ENCODE results near the gene TDG. TPM values are rescaled to one million over a fixed set of nuclear protein-coding genes. Genes with fewer than 3 reads are reported as not detected.
A peak's percentile ranks its signal among the peaks of the same experiment; 100 is the strongest.

Gene TDG
- total and polyA plus RNA-seq, 10 of the 15 experiments (the other 5 are each of a cell fraction or from before 2014, with no cell fraction given), result 29.7 to 68.8 (median 51.2) TPM

DNA sequence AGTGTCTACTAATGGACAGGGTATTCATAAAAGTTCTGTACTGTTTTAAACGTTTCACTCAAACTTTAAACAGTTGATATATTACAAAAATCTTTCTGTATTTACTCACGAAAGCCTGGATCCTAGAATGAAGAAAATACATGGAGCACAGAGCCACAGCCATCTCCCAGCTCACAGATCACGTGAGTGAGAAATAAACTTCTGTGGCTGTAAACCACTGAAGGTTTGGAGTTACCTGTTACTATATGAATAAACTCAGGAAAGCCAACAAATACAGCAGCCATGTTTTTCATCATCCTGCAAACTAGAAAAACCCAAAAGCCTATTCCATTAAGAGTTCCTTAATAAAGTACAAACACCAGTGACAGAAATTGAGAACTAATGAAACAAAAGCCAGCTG lies 867 bp upstream of the TDG start:
- peaks cover 0 to 8% of the 10 kb centered on the region in 2 experiments; a peak in 2 of 4 replicates for H3K36me3 ChIP-seq (ENCODE audit: control insufficient read depth in 2 of 2, insufficient read depth in 2 of 2, low read length in 1 of 2)
- no peaks in the 10 kb centered on the region for H3K9me3 ChIP-seq (replicated peaks; ENCODE audit: control insufficient read depth, insufficient read depth, low read length)
- intact Hi-C loops (cut with micrococcal nuclease; ENCODE audit: unreplicated experiment), result loop anchor here (1.0 to 10.0 kb wide), 5 partner anchors 8 to 320 kb away; partner anchors contain the start of gene HSP90B1
- peak overlapping the region; percentile 77 for H2AFZ ChIP-seq (ENCODE audit: control insufficient read depth, low read depth, low read length)
- CTCF ChIA-PET, result interaction anchor here (1.0 to 5.6 kb wide), 8 partner anchors 9 to 144 kb away, joined by 3 to 33 read pairs (median 5); a partner anchor contains a TSS
- H4K20me1 ChIP-seq (ENCODE audit: control insufficient read depth, insufficient read depth), result no peaks in the 10 kb centered on the region
- ATAC-seq (no peak), FAIRE-seq (no peak), DNase-seq (ENCODE audit: low read depth, low spot score) (no peak)
- H3K4me2 ChIP-seq (ENCODE audit: control insufficient read depth, insufficient read depth), result peak overlapping the region; percentile 93
- peaks cover 10% of the 10 kb centered on the region for H3K4me1 ChIP-seq (ENCODE audit: control insufficient read depth, insufficient read depth, low read length)
- peak overlapping the region; percentile 94 for H3K27ac ChIP-seq (ENCODE audit: control insufficient read depth, insufficient read depth)
- RAD21 ChIA-PET (ENCODE audit: unreplicated experiment), result interaction anchor here (0.7 to 4.9 kb wide), 9 partner anchors 8 to 99 kb away, joined by 3 to 34 read pairs (median 8); partner anchors contain the start of gene HSP90B1
- SMC1A ChIA-PET (ENCODE audit: uncharacterized antibody, unreplicated experiment), result interaction anchor here (0.8 to 6.6 kb wide), 14 partner anchors 9 to 171 kb away, joined by 3 to 67 read pairs (median 8); partner anchors contain the start of gene HSP90B1
- no peaks in the 10 kb centered on the region for H3K27me3 ChIP-seq (replicated peaks in 1 of 2; ENCODE audit: control insufficient read depth in 2 of 2, insufficient read depth in 2 of 2, low read length in 1 of 2)
- H3K4me3 ChIP-seq, result peak overlapping the region; percentile 92
- no TSS peak for BruUV-seq (replicated peaks)
- 2% methylated on average over 3 of the region's 3 CpGs for WGBS (ENCODE audit: insufficient coverage, insufficient replicate concordance, low lambda C conversion rate, missing lambda C conversion rate)
- peak overlapping the region; percentile 95 for H3K9ac ChIP-seq (ENCODE audit: control insufficient read depth, insufficient read depth, low read length)
- POLR2A ChIA-PET, result interaction anchor here (0.6 to 4.9 kb wide), 11 partner anchors 9 to 172 kb away, joined by 3 to 52 read pairs (median 3); partner anchors contain the start of gene HSP90B1
- H3K79me2 ChIP-seq (ENCODE audit: control insufficient read depth, insufficient read depth, low read length), result peaks cover 59% of the 10 kb centered on the region
- in situ Hi-C loops (cut with MboI), result no loop called here
- TF ChIP-seq, protein P1, sequence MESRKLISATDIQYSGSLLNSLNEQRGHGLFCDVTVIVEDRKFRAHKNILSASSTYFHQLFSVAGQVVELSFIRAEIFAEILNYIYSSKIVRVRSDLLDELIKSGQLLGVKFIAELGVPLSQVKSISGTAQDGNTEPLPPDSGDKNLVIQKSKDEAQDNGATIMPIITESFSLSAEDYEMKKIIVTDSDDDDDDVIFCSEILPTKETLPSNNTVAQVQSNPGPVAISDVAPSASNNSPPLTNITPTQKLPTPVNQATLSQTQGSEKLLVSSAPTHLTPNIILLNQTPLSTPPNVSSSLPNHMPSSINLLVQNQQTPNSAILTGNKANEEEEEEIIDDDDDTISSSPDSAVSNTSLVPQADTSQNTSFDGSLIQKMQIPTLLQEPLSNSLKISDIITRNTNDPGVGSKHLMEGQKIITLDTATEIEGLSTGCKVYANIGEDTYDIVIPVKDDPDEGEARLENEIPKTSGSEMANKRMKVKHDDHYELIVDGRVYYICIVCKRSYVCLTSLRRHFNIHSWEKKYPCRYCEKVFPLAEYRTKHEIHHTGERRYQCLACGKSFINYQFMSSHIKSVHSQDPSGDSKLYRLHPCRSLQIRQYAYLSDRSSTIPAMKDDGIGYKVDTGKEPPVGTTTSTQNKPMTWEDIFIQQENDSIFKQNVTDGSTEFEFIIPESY (IDR thresholded peaks at IDR 0.05), result no peak
- TF ChIP-seq RAD21 (IDR thresholded peaks at IDR 0.05; ENCODE audit: insufficient read depth, low read depth, low read length) (no peak), TARDBP (IDR thresholded peaks at IDR 0.05; ENCODE audit: borderline replicate concordance) (no peak), PAX5 (IDR thresholded peaks at IDR 0.05; ENCODE audit: borderline replicate concordance, low read depth, low read length) (no peak), RCOR1 (conservative IDR thresholded peaks at IDR 0.05; ENCODE audit: low read depth, low read length) (0 out of 2 replicates have a peak, but pooled peaks have one; percentile 16), DPF2 (IDR thresholded peaks at IDR 0.05) (no peak), CHD4 (IDR thresholded peaks at IDR 0.05) (no peak), NFYB (IDR thresholded peaks at IDR 0.05; ENCODE audit: insufficient read depth, low read depth, low read length) (no peak), TCF7 (IDR thresholded peaks at IDR 0.05; ENCODE audit: borderline replicate concordance) (no peak), BHLHE40 (IDR thresholded peaks at IDR 0.05; ENCODE audit: borderline replicate concordance in 1 of 2, low read depth in 2 of 2, low read length in 1 of 2) (peak; percentile 63 to 64; a peak in 2 of 4 replicates)
- TF ChIP-seq, protein P2, sequence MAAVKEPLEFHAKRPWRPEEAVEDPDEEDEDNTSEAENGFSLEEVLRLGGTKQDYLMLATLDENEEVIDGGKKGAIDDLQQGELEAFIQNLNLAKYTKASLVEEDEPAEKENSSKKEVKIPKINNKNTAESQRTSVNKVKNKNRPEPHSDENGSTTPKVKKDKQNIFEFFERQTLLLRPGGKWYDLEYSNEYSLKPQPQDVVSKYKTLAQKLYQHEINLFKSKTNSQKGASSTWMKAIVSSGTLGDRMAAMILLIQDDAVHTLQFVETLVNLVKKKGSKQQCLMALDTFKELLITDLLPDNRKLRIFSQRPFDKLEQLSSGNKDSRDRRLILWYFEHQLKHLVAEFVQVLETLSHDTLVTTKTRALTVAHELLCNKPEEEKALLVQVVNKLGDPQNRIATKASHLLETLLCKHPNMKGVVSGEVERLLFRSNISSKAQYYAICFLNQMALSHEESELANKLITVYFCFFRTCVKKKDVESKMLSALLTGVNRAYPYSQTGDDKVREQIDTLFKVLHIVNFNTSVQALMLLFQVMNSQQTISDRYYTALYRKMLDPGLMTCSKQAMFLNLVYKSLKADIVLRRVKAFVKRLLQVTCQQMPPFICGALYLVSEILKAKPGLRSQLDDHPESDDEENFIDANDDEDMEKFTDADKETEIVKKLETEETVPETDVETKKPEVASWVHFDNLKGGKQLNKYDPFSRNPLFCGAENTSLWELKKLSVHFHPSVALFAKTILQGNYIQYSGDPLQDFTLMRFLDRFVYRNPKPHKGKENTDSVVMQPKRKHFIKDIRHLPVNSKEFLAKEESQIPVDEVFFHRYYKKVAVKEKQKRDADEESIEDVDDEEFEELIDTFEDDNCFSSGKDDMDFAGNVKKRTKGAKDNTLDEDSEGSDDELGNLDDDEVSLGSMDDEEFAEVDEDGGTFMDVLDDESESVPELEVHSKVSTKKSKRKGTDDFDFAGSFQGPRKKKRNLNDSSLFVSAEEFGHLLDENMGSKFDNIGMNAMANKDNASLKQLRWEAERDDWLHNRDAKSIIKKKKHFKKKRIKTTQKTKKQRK (IDR thresholded peaks at IDR 0.05; ENCODE audit: low read depth, low read length), result no peak
- TF ChIP-seq, protein P3, sequence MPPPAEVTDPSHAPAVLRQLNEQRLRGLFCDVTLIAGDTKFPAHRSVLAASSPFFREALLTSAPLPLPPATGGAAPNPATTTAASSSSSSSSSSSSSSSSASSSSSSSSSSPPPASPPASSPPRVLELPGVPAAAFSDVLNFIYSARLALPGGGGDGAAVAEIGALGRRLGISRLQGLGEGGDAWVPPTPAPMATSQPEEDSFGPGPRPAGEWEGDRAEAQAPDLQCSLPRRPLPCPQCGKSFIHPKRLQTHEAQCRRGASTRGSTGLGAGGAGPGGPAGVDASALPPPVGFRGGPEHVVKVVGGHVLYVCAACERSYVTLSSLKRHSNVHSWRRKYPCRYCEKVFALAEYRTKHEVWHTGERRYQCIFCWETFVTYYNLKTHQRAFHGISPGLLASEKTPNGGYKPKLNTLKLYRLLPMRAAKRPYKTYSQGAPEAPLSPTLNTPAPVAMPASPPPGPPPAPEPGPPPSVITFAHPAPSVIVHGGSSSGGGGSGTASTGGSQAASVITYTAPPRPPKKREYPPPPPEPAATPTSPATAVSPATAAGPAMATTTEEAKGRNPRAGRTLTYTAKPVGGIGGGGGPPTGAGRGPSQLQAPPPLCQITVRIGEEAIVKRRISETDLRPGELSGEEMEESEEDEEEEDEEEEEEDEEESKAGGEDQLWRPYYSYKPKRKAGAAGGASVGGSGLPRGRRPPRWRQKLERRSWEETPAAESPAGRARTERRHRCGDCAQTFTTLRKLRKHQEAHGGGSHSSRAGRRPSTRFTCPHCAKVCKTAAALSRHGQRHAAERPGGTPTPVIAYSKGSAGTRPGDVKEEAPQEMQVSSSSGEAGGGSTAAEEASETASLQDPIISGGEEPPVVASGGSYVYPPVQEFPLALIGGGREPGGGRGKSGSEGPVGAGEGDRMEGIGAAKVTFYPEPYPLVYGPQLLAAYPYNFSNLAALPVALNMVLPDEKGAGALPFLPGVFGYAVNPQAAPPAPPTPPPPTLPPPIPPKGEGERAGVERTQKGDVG (CRISPR knock-in tag; IDR thresholded peaks at IDR 0.05), result no peak
- TF ChIP-seq, protein P4, sequence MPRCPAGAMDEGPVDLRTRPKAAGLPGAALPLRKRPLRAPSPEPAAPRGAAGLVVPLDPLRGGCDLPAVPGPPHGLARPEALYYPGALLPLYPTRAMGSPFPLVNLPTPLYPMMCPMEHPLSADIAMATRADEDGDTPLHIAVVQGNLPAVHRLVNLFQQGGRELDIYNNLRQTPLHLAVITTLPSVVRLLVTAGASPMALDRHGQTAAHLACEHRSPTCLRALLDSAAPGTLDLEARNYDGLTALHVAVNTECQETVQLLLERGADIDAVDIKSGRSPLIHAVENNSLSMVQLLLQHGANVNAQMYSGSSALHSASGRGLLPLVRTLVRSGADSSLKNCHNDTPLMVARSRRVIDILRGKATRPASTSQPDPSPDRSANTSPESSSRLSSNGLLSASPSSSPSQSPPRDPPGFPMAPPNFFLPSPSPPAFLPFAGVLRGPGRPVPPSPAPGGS (IDR thresholded peaks at IDR 0.05; ENCODE audit: borderline replicate concordance, insufficient read depth, low read depth, low read length, poor library complexity, severe bottlenecking), result no peak

Data from GM12878 (cell line).